HG03378 (cell line): ENCODE data around the gene MTURN.

ENCODE experiments used
- ATAC-seq: cut with Tn5 transposase; IDR thresholded peaks from one replicate; pipeline ENCODE4 v1.9.1; 2021; ENCODE audit warnings: mild to moderate bottlenecking, moderate library complexity; ENCODE audit not compliant: unreplicated experiment

Gene MTURN

GRCh38 chr7:30159698-30160143 is 24.9 kb downstream of the MTURN start:
- ATAC-seq = no peak

DNA sequence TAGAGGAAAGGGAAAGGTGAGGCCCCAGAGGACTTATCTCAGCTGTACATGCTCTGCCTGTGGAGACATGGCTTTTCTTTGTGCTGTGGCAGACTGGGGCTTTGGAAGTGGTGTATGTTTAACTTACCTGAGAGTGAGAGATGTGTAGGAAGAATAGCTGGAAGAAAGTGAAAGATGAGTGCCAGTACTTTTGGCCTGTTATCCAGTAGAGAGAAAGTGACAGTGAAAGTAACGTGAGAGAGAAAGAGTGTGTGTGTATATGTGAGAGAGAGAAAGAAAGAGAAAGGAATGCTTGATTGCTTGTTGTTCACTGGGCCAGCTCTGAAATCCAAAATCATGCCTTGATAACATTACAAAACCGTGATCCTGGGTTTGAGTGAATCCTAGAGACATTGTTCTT is 25.5 kb downstream of the MTURN start:
- ATAC-seq = no peak

- no peak for ATAC-seq
Observed at GRCh38 chr7:30162133-30162532, 27.3 kb downstream of the MTURN start.

- ATAC-seq = peak; percentile 33
Observed at GRCh38 chr7:30162622-30163124, 27.9 kb downstream of the MTURN start.

GRCh38 chr7:30163231-30163894 is 28.6 kb downstream of the MTURN start:
- peak; percentile 45 for ATAC-seq

GRCh38 chr7:30164567-30164966 is 29.8 kb downstream of the MTURN start:
- peak; percentile 35 for ATAC-seq

DNA sequence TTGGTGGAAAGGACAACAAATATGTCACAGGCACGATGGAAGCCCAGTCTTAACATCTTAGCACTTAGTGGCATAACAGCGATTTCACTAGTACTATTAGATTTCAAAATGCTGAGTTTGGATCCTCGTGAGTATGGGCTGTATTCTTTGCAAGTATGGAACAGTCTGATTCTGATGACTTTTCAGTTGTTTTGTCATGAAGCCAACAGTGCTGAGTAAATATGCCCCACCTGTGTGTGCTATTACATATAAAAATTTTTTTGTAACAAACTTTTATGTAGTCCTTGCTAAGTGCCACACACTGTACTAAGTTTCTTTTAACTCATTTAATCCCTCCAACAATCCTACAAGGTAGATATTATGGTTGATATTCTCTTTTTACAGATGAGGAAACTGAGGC is 30.8 kb downstream of the MTURN start:
- no peak for ATAC-seq

DNA sequence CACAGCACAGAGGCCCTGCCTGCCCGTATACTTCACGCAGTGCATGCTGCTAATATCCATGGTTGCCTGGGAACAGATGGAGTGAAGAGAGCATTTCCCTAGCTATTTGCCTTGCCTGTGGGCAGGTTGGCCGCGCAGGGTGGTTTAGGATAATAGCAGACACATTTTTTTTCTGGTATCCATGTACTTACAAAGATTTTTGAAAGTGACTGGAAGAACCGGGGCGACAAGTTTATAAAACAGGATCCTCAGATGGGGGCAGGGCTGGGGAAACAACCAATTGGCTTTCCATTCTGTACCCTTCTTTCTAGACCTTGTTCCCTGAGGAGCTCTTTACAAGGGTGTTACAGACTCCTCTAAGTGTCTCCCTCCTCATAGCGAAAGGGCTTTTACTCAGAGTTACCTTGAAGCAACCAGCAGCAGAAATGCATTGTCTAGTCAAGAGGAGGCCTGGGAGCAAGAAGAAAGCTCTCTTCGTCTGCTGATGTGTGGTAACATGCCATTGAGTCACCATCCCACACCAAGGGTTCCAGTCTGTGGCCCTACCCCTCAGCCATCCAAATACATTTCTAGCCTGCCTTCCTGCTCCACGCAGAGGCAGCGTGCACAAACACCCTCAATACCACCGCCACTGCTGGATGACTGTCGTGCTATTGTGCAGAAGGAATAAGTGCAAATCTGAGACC is 31.5 kb downstream of the MTURN start:
- no peak for ATAC-seq

DNA sequence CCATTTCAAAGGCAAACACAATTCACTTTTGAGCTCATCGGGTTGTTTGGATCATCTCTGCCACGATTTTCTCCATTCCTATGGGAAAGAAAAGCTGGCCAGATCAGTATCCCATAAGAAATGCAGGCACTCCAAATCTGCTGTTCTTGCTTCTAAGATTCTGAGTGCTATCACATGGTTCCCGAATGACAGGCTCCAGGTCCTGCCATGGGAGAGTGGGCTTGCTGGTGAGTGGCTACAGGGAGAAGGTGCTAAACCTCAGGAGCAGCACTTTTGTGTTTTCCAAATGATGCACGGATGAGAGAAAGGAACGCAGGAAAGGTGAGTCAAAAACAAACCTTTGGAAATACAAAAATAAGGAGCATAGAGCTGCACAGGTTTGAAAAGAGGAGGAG is 32.1 kb downstream of the MTURN start:
- ATAC-seq = no peak

DNA sequence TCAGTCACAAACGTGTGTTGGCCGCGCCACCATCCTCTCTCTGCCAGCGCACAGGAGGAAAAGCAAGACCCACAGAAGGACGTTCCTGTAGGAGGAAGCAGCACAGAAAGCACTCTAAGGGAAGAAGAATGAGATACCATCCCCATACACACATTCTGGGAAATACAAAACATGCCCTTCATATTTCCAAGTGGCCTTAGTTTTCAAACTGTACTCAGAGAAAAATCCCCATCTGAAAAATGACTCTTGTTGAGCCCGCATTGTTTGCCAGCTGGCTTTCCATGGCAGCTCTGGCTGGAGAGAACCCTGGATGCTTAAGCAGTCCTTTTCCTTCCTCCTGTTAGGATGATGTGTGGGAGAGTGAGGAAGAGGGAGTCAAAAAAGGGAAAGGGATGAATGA is 33.1 kb downstream of the MTURN start:
- no peak for ATAC-seq

DNA sequence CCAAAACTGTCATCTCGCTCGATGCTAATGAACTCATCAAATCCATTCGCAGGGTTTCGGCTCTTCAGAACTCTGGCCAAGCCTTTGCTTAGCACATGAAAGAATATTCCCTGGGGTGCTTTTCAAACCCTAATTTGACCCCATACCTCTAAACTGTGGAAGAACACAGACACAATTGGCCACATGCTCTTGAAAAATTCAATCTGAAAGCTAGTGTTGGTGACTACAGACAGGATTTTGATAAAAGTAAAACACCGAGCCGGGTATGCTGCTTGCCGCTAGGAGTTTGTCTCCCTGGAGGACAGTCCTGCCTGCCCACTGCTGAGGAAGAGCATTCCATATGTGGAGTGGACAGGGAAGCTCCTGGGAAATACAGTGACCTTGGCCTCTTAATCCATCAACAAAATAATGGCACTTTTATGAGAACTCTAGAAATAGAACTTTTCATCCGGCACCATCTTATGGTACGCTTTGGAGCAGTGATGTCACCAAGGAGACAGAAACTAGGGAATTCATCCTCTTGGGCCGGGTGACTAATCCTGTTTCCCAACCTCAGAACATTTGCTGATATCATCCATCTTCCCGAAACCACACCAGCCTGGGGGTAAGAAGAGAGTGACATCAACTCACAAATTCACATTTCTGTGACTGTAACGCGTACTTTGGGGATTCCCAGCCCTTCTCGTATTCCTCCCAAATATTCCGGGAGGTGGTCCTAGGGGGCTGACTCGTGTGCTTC is 34.2 kb downstream of the MTURN start:
- ATAC-seq = no peak

DNA sequence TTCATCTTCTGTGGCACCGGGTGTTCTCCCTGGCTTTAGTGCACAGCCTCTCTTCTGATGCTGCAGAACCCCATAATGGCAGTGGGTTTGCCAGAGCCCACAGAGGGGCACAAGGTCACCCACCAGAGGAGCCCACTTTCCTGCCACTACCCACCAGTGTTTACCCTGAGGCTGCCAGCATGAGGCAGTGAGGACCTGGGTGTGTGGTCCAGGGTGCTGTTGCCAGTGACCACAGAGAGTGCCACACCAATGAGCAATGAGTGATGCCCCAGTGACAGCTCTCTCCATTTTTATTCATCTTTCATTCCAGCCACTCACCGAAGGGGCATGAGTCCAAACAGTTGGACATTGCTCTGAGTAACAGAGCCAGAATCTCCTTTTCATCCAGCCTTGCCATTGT is 34.8 kb downstream of the MTURN start:
- no peak for ATAC-seq

DNA sequence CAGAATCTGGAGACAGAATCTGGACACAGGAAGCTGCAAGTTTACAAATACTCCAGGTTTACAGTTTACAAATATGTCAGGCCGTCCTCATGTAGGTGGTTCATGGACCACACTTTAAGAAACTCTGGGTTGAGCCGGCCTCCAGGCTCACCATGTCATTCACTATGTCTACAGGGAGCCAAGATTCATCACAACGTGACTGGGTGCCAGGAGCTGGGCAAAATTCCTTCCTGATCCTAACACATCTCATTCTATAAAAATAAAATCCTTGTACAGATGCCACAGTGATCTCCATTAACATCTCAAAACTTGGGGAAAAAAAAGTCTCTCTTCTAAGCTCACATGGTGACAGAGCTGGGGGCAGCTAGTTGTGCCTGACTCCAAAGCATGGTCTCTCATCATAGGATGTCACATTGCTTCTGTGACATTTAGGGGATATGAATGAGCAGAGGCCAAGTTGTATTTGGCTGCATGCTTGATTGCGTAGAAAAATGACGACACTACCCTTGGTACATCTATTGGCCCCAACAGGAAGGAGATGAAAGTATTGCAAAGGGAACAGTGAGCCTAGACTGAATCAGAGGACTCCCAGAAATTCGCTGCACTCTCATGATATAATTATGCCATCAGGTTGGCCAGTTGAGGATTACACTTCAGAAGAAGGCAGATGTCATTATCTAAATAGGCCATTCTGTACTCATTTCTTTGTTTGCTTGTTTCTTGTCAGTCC is 35.9 kb downstream of the MTURN start:
- ATAC-seq = no peak

GRCh38 chr7:30171766-30172447 is 37.1 kb downstream of the MTURN start:
- ATAC-seq = no peak

DNA sequence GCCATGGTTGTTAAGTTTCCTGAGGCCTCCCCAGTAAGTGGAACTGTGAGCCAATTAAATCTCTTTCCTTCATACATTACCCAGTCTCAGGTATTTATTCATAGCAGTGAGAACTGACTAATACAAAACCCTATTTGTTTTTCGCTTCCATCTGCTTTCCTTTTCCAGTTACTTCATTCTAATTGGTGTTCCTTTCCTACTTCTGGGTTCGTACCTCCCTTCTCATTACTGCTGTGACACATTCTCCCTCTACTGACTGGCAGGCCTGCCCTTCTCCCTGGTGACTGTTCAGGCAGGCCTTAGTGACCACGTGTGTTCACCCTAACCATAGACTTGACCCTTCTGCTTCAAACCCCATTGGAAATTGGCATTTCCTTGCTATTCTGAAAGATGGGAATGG is 37.7 kb downstream of the MTURN start:
- ATAC-seq = no peak

GRCh38 chr7:30173058-30173897 is 38.5 kb downstream of the MTURN start:
- no peak for ATAC-seq

- no peak for ATAC-seq
Observed at GRCh38 chr7:30175180-30175579, 40.4 kb downstream of the MTURN start.

DNA sequence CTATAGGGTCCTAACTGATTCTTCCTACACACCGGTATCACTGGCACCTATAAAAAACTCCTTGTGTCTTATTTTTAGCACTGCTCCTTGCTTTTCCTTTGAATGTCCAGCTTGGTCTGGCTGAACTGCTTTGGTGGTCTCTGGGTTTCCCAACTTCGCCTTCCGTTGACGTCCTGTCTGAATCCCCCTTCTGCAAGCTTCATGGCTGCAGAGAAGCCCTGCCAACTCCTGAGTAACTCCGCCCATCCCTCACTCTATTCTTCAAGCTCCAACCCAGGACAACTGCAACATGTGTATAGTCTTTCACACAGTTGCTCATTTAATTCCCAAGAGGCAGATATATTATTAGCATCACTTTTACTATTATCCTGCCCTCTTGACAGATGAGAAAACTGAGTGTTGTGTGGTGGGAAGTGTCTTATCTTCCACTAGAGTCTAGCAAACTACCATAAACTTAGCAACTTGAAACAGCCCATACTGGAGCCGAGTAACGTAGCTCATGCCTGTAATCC is 40.9 kb downstream of the MTURN start:
- ATAC-seq = no peak

DNA sequence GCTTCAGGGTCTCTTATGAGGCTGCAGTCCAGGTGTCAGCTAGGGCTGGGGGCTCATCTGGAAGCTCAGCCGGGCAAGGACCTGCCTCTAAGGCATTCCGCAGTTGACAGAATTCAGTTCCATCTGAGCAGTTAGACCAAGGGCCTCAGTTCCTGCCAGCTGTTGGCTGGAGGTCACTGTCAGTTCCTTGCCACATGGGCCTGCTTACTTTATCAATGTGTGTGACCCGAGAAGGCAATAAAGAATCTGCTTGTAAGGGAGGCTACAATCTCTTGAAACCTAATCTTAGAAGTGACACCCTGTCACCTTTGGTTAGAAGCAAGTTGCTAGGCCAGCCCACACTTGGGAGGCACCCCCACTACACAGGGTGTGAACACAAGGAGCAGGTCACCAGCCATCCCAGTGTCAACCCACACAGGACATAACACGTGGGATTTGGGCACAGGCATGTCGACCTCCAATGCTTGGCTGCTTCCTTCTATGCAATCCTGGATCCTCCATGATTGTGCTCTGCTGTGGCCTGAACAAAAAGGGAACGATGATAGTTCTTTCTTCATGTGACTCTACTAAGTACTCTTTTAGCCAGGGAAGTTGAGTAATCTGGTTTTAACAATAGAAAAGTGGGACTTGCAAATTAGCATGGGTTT is 41.8 kb downstream of the MTURN start:
- no peak for ATAC-seq
